ENCODE results near the gene ABCC3.

ABCC3 gene

DNA sequence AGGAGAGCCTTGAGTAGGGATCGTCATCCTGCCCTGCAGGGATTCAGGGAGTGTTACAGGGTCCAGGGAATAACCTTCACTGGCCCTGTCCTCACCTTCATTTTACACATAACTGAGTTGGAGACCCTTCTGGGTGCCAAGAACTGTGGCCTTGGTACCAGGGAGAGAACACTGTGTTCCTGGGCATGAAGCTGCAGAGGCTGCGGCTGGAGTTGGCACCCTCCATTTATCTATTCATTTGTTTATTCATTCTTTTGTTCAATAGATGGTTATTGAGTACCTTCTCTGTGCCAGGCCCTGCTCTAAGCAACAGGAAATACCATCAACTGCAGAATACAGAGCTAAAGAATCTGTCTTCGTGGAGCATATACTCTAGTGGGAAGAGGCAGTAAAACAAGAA lies 6.7 kb downstream of the ABCC3 start:
- DNase-seq (ENCODE audit: low read depth in 2 of 2, low spot score in 1 of 2), result no peak

DNA sequence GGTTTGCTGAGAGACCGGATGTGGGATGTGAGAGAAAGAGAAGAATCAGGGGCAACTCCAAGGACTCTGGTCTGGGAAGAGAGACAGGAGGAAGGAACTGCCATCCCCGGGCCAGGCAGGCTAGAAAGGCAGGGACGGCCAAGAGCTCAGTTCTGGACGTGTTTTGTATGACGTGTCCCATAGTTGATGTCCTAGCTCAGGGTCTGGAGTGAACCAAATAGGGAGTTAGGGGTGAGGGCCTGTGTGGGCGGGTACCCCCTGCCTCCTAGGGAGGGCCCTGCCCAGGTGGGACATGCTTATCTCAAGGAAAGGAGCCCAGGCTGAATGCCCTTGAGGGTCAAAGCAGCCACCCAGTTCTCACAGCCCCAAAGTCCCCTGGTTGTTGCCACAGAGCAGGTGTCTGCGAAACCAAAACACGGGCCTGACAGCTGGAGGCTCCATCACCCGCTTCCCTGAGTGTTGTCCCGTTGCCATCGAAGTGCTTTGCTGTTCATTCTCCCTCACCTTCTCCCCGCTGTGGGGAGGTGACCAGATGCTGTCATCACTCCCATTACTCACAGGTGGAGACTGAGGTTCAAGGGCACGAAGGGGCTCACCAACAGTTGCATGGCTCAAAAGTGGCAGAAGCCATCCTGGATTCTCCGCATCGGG lies 7.5 kb downstream of the ABCC3 start:
- DNase-seq (ENCODE audit: low read depth in 2 of 2, low spot score in 1 of 2), result no peak

DNA sequence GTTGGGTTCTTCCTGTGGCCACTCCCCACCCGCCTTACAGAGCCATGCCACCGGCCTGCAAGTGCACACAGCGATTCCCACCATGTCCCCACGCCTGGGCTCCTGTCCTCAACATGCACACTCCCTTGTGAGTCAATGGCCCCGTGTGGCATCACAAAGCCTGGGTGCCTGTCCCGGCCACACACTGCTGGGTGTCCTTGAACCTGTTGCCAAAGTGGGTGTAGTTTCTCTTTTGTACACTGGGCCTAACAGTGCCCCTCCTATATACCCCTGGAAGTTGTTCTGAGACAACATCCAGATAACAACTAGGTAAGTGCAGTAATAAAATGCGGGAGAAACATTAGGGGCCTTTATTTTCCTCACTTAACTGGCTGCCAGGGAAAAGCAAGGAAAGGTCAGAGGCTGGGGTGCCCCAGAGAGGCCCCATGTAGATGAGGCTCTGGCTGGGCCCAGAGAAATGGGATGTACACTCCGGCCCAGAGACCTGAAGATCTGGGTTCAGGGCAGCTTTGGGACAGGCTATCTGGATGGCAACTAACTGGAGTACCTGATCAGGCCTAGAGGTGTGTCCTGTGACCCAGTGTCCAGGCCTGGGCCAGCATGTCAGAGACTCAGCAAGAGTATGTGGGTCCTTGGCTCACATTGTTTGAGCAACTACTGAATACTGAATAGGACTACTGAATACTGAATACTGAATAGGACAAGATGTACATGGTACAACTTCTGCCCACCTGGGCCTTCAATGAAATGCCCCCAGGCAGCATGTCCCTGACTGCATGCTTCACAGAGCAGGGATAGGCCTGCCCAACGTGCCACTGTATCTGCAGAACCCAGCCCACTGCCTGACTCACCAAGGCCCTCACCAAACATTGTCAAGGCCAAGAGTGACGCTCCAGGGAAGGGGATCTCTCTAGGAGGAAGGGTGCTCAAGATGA lies 8.3 kb downstream of the ABCC3 start:
- DNase-seq (ENCODE audit: low read depth in 2 of 2, low spot score in 1 of 2), result no peak

DNA sequence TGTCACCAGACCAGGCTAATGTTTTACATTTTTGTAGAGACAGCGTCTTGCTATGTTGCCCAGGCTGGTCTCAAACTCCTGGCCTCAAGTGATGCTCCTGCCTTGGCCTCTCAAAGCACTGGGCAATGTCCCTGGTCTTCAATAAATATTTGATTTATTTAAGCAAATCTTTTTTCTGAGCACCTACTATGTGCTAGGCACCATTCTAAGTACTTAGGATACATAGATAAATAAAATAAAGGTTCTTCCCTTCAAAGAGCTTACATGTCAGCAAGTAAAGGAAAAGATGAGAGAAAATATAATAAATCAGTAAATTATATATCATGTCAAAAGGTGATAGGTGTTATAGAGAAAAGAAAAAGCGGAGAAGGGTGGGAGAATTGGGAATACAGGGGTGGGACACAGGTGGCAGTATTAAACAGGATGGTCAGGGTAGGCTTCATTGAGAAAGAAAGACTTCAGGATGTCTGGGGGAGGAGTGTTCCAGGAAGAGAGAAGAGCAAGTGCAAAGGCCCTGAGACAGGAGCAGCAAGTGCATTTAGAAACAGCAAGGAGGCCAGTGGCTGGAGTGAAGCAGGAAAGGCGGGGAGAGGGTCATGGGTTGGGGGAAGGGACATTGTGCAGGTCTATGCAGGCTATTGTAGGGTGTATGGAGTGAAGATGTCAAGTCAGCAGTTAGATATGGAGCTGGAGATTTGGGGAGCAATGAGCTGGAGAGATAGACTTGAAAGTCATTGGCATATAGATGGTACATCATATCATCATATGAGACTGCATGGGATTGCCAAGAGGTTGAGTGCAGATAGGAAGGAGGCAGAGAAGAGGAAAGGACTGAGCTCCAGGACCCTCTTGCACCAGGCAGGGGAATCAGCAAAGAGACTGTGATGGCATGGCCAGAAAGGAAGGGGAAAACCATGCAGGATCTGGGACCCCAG lies 11.3 kb downstream of the ABCC3 start:
- DNase-seq (ENCODE audit: low read depth in 2 of 2, low spot score in 1 of 2), result no peak

DNA sequence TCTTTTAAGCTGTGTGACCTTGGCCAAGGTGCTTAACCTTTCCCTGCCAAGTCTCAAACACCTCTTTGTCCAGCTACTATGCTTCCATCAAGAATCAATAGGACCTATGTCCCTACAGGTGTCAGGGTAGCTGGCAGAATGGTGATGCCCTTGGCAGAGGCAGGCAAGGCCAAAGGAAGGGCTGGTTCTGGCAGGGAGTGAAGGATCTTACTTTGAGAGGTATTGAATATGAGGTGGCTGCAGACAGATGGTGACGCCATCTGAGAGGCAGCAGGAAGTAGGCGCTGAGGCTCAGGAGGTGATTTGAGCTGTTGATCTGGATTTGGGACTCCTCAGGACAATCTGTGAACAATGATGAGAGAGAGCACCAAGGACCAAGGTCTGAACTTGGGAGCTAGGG lies 12.5 kb downstream of the ABCC3 start:
- DNase-seq (ENCODE audit: low read depth in 2 of 2, low spot score in 1 of 2), result no peak

DNA sequence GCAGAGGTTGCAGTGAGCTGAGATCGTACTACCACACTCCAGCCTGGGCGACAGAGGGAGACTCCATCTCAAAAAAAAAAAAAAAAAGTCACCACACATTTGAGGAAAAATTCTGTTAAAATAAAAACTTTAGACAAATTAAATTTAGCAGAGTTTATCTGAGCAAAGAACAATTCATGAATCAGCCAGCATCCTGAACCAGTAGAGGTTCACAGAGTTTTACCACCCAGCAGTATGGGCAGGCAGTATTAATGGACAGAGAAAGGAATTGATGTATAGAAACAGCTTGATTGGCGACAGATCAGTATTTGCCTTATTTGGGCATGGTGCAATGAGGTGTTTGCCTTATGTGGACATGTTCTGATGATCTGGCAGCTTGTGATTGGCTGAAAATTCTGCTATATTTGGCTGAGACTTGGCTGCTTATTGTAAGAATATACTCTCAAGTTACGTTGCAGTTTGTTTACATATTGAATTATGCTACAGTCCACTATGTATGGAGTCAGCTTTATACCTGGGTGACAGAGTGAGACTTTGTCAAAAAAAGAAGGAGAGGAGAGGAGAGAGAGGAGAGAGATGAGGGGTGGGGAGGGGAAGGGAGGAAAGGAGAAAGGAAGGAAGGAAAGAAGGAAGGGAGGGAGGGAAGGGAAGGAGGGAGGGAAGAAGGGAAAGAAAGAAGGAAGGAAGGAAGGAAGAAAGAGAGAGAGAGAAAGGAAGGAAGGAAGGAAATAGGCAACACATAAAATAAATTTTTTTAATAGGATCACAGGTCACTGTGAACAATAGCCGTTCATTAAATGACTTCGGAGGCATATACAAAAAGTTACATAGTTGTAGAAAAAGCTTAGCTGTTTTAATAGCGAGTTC lies 14.6 kb downstream of the ABCC3 start:
- no peak for DNase-seq (ENCODE audit: low read depth in 2 of 2, low spot score in 1 of 2)

DNA sequence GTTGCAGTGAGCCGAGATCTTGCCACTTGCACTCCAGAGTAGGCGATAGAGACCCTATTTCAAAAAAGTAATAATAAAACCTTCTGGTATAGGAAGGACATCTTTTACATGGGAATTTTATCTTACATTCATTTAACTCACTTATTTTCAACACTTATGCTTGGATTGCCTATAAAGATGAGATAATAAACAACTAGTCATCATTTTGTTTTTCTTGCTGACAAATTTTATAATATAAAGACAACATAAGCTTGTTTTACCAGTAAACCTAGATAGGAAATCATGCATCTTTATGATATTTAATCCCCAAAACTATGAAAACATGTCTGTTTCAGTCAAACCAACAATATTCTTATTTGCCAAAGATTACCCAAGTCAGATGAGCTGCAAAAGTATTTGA lies 17.0 kb downstream of the ABCC3 start:
- DNase-seq (ENCODE audit: low read depth in 2 of 2, low spot score in 1 of 2), result no peak

DNA sequence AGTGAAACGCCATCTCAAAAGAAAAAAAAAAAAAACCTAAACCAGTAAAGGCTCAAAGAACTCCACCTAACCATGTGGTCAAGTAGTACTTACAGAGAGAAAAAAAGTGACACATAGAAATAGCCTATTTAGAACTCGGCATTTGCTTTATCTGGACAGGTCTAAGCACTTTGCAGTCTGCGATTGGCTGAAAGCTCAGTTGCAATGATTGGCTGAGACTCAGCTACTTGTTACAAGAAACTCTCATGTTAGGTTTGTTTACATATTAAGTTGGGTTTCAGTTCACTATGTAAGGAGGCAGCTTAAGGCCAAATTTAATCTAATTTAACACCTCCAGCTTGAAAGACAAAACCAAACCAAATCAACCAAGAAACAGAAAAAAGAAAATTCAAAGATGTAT lies 19.1 kb downstream of the ABCC3 start:
- no peak for DNase-seq (ENCODE audit: low read depth in 2 of 2, low spot score in 1 of 2)

DNA sequence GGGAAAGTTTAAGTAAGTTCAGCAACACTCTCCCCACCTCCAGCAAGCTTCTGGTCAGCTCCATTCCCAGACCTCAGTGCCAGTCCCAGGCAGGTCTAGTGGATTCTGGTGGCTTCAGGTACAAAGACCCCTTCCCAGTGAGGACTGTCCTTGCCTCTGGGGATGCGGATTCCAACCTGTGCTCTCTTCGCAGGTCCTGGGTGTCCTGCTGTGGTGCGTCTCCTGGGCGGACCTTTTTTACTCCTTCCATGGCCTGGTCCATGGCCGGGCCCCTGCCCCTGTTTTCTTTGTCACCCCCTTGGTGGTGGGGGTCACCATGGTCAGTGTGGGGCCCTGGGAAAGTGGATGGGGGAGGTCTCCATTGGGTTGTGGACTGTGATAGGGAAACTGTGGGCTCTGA lies 21.8 kb downstream of the ABCC3 start:
- no peak for DNase-seq (ENCODE audit: low read depth in 2 of 2, low spot score in 1 of 2)

DNA sequence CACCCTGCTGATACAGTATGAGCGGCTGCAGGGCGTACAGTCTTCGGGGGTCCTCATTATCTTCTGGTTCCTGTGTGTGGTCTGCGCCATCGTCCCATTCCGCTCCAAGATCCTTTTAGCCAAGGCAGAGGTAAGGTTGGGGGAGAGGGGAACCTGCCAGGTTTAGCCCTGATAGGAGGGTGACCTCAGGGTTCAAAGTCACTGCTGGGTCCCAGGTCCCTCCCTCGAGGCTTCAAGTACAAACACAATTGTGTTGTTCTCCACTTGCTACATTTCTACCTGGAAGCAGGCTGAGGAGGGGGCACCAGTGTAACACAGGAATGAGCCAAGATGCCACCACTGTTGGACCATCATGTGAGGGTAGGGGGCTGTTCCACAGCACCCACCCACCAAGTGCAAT lies 22.4 kb downstream of the ABCC3 start:
- no peak for DNase-seq (ENCODE audit: low read depth in 2 of 2, low spot score in 1 of 2)

DNA sequence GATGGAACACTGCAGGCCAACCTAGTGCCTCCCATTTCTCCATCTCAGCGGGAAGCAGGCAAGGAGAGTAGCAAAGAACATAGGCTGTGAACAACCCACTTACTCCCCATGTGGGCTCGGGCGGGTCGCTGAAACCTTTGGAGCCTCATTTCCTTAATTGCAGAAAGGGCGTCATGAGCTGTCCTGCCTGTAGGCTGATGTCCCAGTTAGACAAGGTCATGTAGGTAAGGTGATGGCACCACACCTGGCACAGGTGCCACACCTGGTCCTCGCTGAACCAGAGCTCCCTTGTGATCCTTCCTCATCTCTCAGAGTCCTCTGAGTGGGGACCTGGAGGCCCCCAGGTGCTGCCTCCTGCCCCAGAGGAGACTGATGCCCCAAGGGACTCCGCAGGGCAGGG lies 22.9 kb downstream of the ABCC3 start:
- no peak for DNase-seq (ENCODE audit: low read depth in 2 of 2, low spot score in 1 of 2)

DNA sequence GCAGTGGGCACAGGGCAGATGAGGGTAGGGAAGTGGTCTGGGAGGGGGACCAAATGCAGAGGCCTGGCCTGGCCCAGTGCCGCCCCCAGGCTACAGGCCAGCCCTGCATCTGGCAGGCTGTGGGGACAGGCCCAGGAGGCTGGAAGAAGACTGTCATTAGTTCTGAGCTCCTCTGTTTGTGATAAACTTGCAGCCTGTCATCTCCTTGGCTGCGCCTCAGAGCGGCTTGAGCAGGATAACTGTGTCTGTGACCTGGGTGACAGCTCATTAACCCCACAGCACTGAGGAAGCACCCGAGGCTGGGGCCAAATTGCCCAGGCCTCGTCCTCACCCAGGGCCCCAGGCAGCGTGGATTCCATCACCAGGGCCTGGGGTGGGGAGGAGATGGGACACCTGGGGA lies 23.9 kb downstream of the ABCC3 start:
- no peak for DNase-seq (ENCODE audit: low read depth in 2 of 2, low spot score in 1 of 2)

DNA sequence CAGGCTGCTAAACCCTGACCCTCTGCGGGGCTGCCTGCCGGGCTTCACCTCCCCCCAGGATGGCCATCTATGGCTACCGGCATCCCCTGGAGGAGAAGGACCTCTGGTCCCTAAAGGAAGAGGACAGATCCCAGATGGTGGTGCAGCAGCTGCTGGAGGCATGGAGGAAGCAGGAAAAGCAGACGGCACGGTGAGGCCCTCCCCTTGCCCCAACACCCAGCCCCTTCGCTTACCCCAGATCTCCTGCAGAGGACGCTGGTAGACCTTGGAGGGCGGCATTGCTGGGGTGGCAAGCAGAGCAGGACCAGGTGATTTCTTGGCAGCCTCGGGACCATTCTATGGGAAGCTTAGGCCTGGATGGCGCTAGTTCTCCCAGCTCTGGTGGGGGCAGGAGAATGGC lies 24.5 kb downstream of the ABCC3 start:
- DNase-seq (ENCODE audit: low read depth in 2 of 2, low spot score in 1 of 2), result no peak

DNA sequence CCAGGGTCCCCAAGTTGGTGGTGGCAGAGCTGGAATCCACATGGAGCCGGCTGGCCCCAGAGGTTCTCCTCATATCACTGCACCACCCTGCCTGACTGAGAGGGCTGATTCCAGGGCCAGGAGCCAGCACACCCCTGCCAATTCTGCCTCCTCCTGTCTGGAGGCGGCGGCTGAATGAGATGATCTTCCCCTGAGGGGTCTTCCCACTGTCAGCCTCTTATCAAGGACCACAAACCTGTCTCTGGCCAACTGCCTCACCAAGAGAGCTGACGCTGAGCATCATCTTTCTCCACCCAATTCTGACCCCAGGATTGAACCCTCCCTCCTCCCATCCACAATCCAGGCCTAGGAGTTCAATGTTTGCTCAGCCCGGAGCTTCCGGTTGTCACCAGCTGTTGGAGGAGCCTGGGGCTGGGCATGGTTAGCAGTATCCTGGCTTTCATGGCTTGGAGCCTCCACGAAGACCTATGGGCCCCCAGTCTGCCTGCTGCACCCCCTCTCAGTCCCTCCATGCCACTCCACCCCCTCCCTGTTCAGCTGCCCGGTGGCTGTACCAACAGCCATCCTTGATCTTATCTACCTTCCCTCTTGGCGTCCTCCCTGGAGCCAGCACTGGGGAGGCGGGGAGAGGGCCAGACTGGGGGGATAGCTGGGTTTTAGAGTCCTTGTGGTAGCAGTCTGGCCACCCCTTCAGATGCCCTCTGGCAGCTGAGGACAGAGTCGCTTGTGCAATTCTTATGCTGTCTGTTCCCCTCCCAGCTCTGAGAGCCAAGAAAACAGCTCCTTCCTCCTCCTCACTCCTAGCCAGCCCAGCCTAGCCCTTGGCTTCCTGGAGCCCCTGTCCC lies 25.6 kb downstream of the ABCC3 start:
- DNase-seq (ENCODE audit: low read depth in 2 of 2, low spot score in 1 of 2), result no peak

DNA sequence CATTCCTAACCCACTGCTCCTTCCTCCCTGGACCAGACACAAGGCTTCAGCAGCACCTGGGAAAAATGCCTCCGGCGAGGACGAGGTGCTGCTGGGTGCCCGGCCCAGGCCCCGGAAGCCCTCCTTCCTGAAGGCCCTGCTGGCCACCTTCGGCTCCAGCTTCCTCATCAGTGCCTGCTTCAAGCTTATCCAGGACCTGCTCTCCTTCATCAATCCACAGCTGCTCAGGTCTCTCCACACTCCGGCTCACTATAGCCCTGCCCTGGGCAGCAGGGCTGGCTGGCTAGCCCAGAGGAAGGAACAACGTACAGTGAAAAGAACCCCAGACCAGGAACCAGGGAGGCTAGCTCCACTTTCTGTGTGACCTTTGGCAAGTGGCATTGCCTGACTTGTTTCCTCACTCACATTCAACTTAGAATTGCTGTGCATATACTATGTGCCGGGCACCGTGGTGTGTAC lies 26.2 kb downstream of the ABCC3 start:
- DNase-seq (ENCODE audit: low read depth in 2 of 2, low spot score in 1 of 2), result no peak

DNA sequence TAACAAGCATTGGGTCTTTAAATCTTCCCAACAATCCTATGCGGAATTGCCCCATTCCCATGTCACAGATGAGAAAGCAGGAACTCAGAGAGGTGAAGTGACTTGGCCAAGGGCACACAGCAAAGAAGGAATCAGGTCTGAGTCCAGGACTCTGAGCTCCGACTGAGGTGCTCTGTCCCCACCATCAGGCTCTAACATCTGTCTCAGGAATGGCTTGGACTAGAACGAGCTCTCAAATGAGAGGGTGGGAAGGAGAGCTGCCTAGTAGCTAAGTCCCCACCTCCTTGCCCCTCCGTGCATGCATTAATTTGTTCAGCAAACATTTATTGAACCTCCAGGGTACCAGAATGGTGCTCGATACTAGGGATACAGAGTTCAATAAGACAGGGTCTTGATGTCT lies 26.7 kb downstream of the ABCC3 start:
- no peak for DNase-seq (ENCODE audit: low read depth in 2 of 2, low spot score in 1 of 2)

DNA sequence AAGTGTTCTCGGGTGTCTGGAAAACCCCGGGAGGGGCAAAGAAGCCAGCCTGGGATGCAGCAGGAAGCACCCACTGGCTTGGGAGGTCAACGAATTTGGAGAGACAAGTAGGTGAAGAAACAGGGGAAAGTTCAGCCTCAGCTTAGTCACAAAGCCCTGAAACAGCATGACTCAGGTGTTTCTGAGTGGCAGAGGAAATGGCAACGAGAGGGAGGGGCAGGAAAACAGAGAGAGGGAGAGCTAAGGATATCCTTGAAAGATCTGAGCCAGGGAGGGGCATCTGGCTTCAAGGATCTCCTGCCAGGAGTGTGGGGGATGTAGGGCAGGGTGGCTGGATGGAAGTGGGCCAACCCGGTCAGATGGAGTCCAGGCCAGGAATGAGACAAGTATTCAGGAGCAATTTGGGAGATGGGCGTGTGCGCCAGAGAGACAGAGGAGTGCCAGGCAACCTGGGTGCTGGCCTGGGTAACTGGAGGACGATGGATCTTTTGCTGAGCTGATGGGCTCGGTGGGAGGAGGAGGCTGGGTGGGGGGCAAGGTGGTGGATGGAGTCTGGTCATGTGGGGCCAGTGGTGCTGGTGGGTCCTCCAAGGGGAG lies 27.2 kb downstream of the ABCC3 start:
- no peak for DNase-seq (ENCODE audit: low read depth in 2 of 2, low spot score in 1 of 2)

DNA sequence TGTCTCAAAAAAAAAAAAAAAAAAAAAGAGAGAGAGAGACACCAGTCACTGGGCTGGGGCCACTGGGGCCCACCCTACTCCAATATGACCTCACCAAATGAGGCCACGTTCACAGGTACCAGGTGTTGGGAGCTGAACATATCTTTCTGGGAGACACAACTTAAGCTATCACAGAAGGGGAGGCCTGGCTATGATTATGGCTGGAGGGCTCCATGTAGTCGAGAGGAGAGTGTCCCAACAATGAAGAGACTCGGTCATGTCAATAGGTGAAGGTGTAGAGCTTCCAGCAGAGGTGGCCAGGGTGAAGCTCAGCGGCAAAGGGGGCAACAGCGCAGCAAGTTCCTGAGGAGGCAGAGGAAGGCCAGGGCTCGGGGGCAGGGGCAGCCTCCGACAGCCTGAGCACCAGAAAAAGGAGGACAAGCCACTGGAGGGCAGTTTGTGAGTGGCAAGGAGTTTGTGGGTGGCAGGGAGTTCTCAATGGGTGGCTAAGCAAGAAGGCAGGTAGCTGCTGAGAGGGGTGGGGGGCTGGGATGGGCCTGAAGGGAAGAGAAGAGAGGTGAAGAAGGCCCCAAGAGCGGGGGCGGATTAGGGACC lies 28.0 kb downstream of the ABCC3 start:
- no peak for DNase-seq (ENCODE audit: low read depth in 2 of 2, low spot score in 1 of 2)

DNA sequence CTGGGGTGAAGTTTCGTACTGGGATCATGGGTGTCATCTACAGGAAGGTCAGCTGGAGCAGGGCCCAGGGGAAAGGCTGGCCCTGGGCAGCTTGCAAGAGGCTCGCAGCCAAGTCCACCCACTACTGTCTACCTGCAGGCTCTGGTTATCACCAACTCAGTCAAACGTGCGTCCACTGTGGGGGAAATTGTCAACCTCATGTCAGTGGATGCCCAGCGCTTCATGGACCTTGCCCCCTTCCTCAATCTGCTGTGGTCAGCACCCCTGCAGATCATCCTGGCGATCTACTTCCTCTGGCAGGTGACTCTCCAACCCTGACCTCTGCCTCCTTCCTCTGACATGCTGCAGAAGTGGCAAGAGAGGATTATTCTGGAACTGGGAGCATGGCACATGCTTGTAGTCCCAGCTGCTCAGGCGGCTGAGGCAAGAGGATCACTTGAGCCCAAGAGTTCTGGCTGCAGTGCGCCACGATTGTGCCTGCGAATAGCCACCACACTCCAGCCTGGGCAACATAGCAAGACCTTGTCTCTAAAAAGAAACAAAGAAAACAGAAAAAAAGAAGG lies 29.2 kb downstream of the ABCC3 start:
- no peak for DNase-seq (ENCODE audit: low read depth in 2 of 2, low spot score in 1 of 2)
